CD4-positive, alpha-beta T cell treated with Interleukin-6 for 4 hours (primary cell): ENCODE data around the gene C2CD3.

Experiments
- DNase-seq: peaks from one replicate; pipeline ENCODE4 v3.0.0-alpha.2; 2020; ENCODE audit warnings: mixed read lengths

The C2CD3 gene

DNA sequence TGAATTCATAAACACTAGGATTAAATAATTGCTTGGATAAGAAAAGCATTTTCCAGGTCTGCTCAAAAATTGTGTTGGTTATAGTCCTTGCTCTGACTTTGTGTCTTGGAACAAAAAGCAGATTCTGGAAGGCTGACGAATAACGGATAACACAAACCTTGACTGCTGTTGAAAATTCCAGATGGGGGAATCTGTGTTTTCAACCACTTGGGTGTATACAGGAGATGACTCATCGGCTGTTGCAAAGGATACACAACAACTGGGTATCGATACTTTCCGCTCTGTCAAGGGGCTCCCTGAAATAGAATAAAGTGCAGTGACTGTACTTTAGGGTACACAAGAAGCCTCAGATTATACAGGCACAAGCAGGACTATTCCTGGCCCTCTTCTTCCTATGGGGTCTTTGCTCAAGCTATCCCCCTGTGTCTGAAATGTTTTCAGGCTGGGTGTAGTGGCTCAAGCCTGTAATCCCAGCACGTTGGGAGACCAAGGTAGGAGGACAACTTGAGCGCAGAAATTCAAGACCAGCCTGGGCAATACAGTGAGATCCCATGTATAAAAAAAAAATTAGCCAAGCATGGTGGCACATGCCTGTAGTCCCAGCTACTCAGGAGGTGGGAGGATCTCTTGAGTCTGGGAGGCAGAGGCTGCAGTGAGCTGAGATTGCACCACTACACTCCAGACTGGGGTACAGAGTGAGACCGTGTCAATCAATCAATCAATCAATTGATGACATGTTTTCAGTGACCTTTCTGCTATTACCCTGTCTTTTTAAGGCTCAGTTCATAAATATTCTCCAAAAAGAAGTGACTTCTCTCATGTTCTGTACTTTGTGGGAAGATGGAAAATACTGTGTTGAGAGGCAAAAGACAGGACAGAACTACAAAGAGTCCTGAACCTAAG is 113.3 kb downstream of the C2CD3 start:
- DNase-seq, result no peak

DNA sequence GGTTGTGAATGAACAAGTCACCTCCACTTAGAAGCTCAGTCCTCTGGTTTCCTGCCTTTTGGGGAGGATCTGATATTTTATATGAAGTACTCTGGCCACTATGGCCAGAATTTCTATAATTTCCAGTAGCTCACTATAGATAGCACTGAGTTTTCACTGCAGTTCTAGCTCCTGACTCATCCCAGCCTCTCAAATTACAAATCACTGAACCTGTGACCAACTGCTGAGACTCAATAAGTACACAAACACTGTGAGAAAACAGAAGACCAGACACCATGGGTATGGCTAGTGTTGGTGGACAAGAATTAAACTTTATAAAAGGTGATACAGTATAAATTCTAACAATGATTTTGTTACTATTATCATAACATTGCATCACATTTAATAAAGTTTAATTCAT is 114.9 kb downstream of the C2CD3 start:
- no peak for DNase-seq

- no peak for DNase-seq
Observed at GRCh38 chr11:74050465-74050864, 120.3 kb downstream of the C2CD3 start.

GRCh38 chr11:74048993-74049392 is 121.8 kb downstream of the C2CD3 start:
- no peak for DNase-seq

GRCh38 chr11:74044538-74044937 is 126.3 kb downstream of the C2CD3 start:
- DNase-seq, result no peak

- no peak for DNase-seq
Observed at GRCh38 chr11:74043450-74043849, 127.4 kb downstream of the C2CD3 start.

DNA sequence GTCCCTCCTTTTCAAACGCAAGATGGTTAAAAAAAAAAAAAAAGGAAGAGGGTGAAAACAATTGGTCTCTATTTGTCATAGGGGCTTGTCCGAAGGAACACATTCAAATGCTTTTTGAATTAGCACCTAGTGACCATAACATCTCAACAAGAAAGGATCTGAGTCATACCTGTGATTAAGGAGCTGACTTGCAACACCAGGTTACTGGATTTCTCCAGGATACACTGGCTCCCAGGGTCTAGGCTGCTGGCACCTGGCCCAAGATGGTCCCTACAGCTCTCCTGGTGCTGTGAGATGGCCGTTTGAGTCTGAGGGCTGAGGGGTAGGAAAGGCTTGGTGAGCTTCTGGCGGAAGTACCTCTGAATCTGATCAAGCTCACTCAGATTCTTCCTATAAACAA is 133.5 kb downstream of the C2CD3 start:
- DNase-seq, result no peak

DNA sequence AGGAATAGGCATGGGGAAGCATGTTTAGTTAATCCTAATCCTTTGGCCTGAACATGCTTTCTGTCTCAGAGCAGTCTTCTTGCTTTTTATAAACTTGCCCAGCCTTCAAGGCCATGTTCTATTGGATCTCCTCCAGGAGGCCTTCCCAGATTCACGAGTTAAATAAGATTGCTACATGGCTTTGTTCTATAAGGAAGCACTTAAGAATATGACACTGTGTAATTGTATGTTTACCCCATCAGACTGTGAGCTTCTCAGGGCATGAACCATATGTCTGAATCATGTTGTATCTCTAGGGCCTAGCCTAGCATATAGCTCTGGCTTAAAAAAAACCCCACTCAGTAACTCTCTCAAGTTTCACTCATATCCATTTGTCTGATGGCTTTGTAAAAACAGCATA is 135.5 kb downstream of the C2CD3 start:
- no peak for DNase-seq

- DNase-seq, result peak; percentile 41
Observed at GRCh38 chr11:74033046-74033445, 137.8 kb downstream of the C2CD3 start.

GRCh38 chr11:74030723-74031676 is 139.8 kb downstream of the C2CD3 start:
- no peak for DNase-seq

- DNase-seq, result no peak
Observed at GRCh38 chr11:74025467-74026166, 145.2 kb downstream of the C2CD3 start.

DNA sequence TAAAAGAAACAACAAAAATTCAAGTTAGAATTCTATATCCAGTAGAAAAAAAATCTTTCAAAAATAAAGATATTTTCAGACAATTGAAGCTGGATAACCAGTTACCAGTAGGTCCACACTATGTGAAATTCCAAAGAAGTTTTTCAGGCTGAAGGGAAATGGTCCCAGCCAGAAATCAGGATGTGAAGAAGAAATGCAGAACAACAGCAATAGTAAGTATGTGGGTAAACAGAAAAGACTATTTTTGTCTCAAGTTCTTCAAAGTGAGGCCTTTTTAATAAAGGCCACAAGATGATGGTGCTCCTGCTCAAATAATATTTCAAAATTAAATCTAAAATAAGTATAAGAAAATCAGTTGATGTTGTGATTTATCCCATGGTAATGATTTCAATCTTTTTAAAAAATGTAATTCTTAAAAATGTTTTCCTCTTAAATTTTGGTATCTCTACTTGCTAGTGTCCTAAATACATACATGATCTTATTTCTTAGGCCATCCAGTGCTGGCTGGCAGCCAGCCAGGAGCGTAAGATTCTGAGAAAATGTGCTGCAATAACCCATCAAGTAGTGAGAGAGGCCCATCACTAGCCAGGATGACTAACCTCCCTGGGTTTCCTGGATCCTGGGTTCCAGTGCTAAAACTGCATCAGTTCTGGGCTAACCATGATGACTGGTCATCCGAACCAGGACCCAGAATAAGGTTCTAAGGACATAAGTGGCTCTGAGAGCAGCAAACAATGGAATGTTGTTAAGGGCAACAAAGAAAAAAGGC is 146.4 kb downstream of the C2CD3 start:
- DNase-seq, result peak; percentile 28

GRCh38 chr11:74023276-74023675 is 147.5 kb downstream of the C2CD3 start:
- DNase-seq, result no peak

- no peak for DNase-seq
Observed at GRCh38 chr11:74022546-74022945, 148.3 kb downstream of the C2CD3 start.

DNA sequence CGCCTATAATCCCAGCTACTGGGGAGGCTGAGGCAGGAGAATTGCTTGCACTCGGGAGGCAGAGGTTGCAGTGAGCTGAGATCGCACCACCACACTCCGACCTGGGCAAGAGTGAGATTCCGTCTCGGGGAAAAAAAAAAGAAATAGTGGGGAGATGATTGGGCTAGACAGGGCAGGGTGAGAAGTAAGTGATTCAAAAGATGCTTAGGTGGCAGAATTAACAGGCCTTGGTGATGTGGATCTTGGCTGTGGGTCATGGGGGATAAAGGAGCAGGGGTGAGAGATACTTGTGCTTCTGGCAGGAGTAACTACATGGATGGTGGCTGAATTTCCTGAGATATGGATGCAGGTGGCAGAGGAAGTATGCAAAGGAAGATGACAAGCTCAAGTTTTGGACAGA is 148.8 kb downstream of the C2CD3 start:
- DNase-seq, result no peak

- DNase-seq, result no peak
Observed at GRCh38 chr11:74020539-74020938, 150.3 kb downstream of the C2CD3 start.

GRCh38 chr11:74019860-74020259 is 150.9 kb downstream of the C2CD3 start:
- DNase-seq, result peak; percentile 34

DNA sequence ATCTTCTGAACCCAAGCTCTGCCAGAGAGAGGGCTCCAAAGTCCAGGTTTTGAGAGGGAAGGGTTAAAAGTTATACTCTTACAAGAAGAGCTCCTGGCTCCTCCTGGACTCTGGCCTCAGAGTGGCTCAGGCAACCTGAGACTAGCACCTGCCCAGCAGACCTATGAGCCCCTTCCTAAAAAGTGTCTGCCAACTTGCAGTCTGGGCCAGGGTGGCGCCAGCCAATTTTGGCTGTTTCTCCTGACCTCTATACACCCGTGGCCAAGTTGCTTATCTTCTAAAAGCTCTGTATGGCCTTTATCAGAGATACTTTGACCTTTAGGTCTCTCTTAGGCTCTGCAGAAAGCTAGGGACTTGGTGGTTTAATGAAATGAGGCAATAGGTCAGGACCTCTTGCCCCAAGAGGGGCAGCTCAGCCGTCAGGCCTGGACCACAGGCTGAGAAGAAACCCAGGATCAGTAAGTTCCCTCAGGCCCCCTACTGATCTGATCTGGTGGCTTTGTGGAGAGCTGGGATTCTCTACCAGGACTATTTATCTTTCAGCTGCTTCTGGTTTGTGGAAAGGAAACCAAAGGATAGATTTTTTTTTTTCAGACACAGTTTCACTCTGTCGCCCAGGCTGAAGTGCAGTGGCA is 151.6 kb downstream of the C2CD3 start:
- DNase-seq, result no peak

DNA sequence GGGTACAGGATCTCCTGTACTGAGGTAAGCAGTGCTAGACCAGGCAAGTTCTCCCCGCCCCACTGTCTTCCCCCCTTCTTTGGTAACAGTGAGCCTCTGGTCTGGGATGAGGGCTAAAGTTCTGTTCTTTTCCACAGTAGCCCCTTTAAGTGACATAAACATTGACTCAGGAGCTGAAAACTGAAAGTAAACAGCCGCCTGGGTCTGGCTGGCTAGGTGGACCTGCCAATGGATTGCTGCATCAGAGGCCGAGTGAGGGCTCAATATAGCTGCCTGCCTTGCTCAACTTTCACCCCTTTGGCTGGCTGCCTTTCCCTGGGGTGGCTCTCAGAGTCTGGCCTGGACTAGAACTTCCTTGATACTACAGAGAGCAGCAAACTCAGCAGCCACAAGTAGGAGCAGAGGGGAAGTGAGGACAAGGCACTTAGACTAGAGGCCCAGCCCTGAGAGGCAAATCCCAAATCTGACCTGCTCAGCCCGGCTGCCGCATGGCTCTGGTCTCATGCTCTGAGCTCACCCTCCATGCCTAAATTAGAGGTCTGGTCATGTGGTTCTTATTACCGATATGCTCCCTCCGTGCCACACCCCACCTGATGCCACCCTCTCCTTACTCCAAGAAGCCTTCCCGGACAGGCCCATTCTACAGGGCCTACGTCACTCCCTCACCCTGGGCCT is 152.3 kb downstream of the C2CD3 start:
- no peak for DNase-seq

DNA sequence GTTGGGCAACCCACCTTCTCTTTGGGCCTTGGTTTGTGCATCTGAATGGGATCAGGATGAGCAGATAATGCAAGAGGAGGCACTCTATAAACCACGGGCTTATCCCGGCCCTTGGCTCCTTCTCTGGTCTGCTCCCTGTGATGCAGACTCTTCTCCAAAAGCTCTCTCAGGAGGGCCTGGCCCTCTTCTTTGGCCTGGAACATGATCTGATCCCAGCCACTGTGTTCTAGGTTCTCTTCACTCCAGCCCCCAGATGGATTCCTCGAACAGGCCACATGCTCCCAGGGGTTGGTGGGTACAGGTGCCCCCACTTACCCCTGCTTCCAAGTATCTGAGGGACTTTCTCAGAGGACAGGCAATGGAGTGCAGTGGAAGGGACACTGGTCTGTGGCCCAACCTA is 153.2 kb downstream of the C2CD3 start:
- DNase-seq, result no peak
